ENCODE measurements around the gene DNAH5. TPM values are rescaled to one million over a fixed set of nuclear protein-coding genes. Genes with fewer than 3 reads are reported as not detected.

Gene DNAH5
- total RNA-seq, 2 experiments from 2014 or later = not detected

DNA sequence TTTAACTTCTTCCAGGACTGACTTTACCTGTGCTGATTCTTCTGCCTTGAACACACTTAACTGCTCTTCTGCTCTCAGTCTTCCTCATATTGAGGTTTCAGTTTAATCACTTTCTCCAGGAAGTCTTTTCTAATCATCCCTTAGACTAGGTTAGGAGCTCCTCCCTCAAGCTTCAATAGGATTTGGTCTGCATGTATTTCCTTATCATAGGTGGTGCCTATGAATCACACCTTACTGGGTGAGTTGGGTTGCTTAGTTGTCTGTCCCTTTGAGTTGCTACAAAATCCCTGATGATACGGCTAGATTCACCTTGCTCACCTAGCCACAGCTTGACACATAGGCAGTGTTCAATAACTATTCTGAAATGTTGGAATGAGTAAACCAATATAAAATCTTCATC lies 164.4 kb downstream of the DNAH5 start:
- ATAC-seq (ENCODE audit: low read depth) = no peak
- H3K4me1 Mint-ChIP-seq = no peaks in the 10 kb centered on the region

GRCh38 chr5:13773649-13774048 lies 170.8 kb downstream of the DNAH5 start:
- ATAC-seq (ENCODE audit: low read depth) = no peak
- no peaks in the 10 kb centered on the region for H3K36me3 Mint-ChIP-seq
- no peak overlapping the region for H3K27ac Mint-ChIP-seq
- H3K9me3 Mint-ChIP-seq = no peaks in the 10 kb centered on the region
- H3K4me1 Mint-ChIP-seq = no peaks in the 10 kb centered on the region
- H3K27me3 Mint-ChIP-seq = no peaks in the 10 kb centered on the region
- H3K4me3 Mint-ChIP-seq = no peak overlapping the region
- DNase-seq = no peak
- POLR2A ChIA-PET = no interaction called here

More for the DNA sequence above, 164.4 kb downstream of the DNAH5 start:
- Mint-ChIP-seq H3K36me3 (no peaks in the 10 kb centered on the region), H3K27me3 (no peaks in the 10 kb centered on the region), H3K9me3 (peaks cover 1% of the 10 kb centered on the region), H3K27ac (no peak overlapping the region), H3K4me3 (no peak overlapping the region)
- POLR2A ChIA-PET = no interaction called here
- no peak for DNase-seq

- DNase-seq = no peak
- no peak overlapping the region for H3K27ac Mint-ChIP-seq
- H3K9me3 Mint-ChIP-seq = no peaks in the 10 kb centered on the region
- no peak for ATAC-seq (ENCODE audit: low read depth)
- no peaks in the 10 kb centered on the region for H3K4me1 Mint-ChIP-seq
- no peaks in the 10 kb centered on the region for H3K27me3 Mint-ChIP-seq
- H3K4me3 Mint-ChIP-seq = no peak overlapping the region
- no peaks in the 10 kb centered on the region for H3K36me3 Mint-ChIP-seq
- POLR2A ChIA-PET = no interaction called here
These were observed 173.4 kb downstream of the DNAH5 start for GRCh38 chr5:13771011-13771571.

DNA sequence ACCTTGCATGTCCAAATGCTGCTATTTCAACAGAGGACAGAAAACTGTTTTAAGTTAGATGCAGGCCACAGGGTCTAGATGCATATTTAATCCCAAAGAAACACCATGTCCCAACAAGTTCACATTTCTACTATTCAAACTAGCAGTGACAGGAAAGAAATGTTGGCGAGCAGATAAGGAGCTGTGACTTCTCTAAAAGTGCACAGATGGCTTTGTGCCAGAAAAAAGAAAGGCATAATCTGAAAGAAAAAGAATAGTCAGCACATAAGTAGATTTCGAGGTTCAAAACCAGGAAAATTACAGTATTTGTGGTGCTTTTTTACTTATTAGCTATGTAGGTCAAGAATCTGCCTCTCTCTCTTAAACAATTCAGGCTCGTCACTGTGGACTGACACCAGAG lies 178.3 kb downstream of the DNAH5 start:
- H3K27ac Mint-ChIP-seq = no peak overlapping the region
- no peak for DNase-seq
- ATAC-seq (ENCODE audit: low read depth) = no peak
- H3K4me1 Mint-ChIP-seq = no peaks in the 10 kb centered on the region
- H3K36me3 Mint-ChIP-seq = no peaks in the 10 kb centered on the region
- H3K9me3 Mint-ChIP-seq = no peaks in the 10 kb centered on the region
- no peak overlapping the region for H3K4me3 Mint-ChIP-seq
- POLR2A ChIA-PET = no interaction called here
- H3K27me3 Mint-ChIP-seq = no peaks in the 10 kb centered on the region

DNA sequence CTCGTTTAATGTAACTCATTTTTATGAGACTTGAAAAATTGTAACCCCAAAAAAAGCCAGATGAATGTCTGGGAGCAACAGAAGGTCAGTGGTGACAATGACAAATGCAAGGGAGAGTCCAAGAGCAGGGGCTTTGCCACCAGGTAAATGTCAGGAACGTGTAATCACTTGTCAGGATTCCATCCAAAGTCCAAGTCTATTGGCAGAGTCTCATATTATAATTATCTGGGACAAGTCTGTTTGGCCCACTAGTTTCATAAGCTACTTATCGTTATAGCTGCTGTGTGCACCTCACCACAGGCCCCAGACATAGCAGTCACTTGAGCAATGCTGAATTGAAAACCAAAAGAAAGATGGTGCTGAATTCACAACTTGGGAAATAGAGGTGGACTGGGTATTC lies 180.8 kb downstream of the DNAH5 start:
- DNase-seq (no peak), ATAC-seq (ENCODE audit: low read depth) (no peak)
- H3K27me3 Mint-ChIP-seq = no peaks in the 10 kb centered on the region
- H3K4me1 Mint-ChIP-seq = no peaks in the 10 kb centered on the region
- no peak overlapping the region for H3K4me3 Mint-ChIP-seq
- no peak overlapping the region for H3K27ac Mint-ChIP-seq
- POLR2A ChIA-PET = no interaction called here
- H3K36me3 Mint-ChIP-seq = no peaks in the 10 kb centered on the region
- H3K9me3 Mint-ChIP-seq = no peaks in the 10 kb centered on the region

DNA sequence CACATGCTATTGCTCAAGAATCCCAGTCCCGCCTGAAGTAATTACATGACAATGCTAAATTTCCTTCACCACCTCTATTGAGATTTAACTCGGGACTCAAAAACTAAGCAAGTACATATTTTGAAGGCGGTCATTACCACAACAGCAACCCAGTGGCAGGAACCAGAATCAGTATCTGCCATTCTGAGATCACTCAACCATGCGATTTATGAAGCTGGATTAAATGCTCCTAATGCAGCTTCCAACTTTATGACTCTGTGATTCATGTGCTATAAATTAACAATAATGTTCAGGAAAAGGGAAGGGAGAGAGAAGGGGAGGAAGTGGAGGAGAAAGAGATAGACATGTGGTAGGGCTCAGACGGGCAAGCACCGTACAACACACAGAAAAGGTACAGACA lies 194.7 kb downstream of the DNAH5 start:
- H3K4me3 Mint-ChIP-seq = no peak overlapping the region
- H3K27me3 Mint-ChIP-seq = no peaks in the 10 kb centered on the region
- POLR2A ChIA-PET = no interaction called here
- H3K9me3 Mint-ChIP-seq = peaks cover 1% of the 10 kb centered on the region
- no peaks in the 10 kb centered on the region for H3K4me1 Mint-ChIP-seq
- no peak for DNase-seq
- H3K27ac Mint-ChIP-seq = no peak overlapping the region
- H3K36me3 Mint-ChIP-seq = no peaks in the 10 kb centered on the region
- ATAC-seq (ENCODE audit: low read depth) = no peak

- Mint-ChIP-seq H3K4me3 (no peak overlapping the region), H3K4me1 (no peaks in the 10 kb centered on the region), H3K36me3 (no peaks in the 10 kb centered on the region), H3K9me3 (peaks cover 1% of the 10 kb centered on the region), H3K27ac (no peak overlapping the region), H3K27me3 (no peaks in the 10 kb centered on the region)
- DNase-seq = no peak
- POLR2A ChIA-PET = no interaction called here
- ATAC-seq (ENCODE audit: low read depth) = no peak
These were observed 198.5 kb downstream of the DNAH5 start for GRCh38 chr5:13746026-13746425.

GRCh38 chr5:13745508-13745907 lies 199.0 kb downstream of the DNAH5 start:
- no peaks in the 10 kb centered on the region for H3K36me3 Mint-ChIP-seq
- H3K27me3 Mint-ChIP-seq = no peaks in the 10 kb centered on the region
- POLR2A ChIA-PET = no interaction called here
- H3K27ac Mint-ChIP-seq = no peak overlapping the region
- ATAC-seq (ENCODE audit: low read depth) = no peak
- DNase-seq = no peak
- peaks cover 1% of the 10 kb centered on the region for H3K9me3 Mint-ChIP-seq
- no peak overlapping the region for H3K4me3 Mint-ChIP-seq
- H3K4me1 Mint-ChIP-seq = no peaks in the 10 kb centered on the region

- ATAC-seq (ENCODE audit: low read depth) (no peak), DNase-seq (no peak)
- no peaks in the 10 kb centered on the region for H3K4me1 Mint-ChIP-seq
- H3K4me3 Mint-ChIP-seq = no peak overlapping the region
- no peak overlapping the region for H3K27ac Mint-ChIP-seq
- POLR2A ChIA-PET = no interaction called here
- H3K36me3 Mint-ChIP-seq = no peaks in the 10 kb centered on the region
- peaks cover 6% of the 10 kb centered on the region for H3K9me3 Mint-ChIP-seq
- H3K27me3 Mint-ChIP-seq = no peaks in the 10 kb centered on the region
These were observed 204.0 kb downstream of the DNAH5 start for GRCh38 chr5:13740471-13740870.

GRCh38 chr5:13739479-13739878 lies 205.0 kb downstream of the DNAH5 start:
- POLR2A ChIA-PET = no interaction called here
- DNase-seq (no peak), ATAC-seq (ENCODE audit: low read depth) (no peak)
- Mint-ChIP-seq H3K27ac (no peak overlapping the region), H3K36me3 (no peaks in the 10 kb centered on the region), H3K4me3 (no peak overlapping the region), H3K9me3 (peaks cover 7% of the 10 kb centered on the region), H3K4me1 (no peaks in the 10 kb centered on the region), H3K27me3 (no peaks in the 10 kb centered on the region)

DNA sequence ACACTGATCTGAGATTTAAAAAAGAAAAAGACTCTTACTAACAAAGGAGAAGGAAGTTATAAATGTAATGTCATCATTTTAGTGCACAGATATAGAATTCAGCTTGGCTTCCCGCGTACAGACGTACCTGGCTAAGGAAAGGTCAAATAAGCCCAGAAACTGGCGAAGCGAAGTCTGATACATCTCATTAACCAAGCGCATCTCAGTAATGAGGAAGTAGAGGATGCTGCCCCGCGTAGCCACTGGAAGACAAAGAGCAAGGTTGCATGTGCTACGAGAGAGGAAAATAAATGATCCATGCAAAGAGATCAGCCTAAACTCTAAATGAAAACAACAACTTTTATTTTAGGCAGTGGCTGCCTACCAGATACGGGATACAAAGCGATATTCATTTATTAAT lies 208.8 kb downstream of the DNAH5 start:
- ATAC-seq (ENCODE audit: low read depth) = no peak
- no peaks in the 10 kb centered on the region for H3K27me3 Mint-ChIP-seq
- H3K4me1 Mint-ChIP-seq = no peaks in the 10 kb centered on the region
- POLR2A ChIA-PET = no interaction called here
- H3K27ac Mint-ChIP-seq = no peak overlapping the region
- peaks cover 8% of the 10 kb centered on the region for H3K9me3 Mint-ChIP-seq
- no peaks in the 10 kb centered on the region for H3K36me3 Mint-ChIP-seq
- no peak overlapping the region for H3K4me3 Mint-ChIP-seq
- DNase-seq = no peak

GRCh38 chr5:13731121-13731628 lies 213.3 kb downstream of the DNAH5 start:
- H3K4me1 Mint-ChIP-seq = no peaks in the 10 kb centered on the region
- no peak overlapping the region for H3K27ac Mint-ChIP-seq
- H3K4me3 Mint-ChIP-seq = no peak overlapping the region
- POLR2A ChIA-PET = no interaction called here
- ATAC-seq (ENCODE audit: low read depth) = no peak
- H3K36me3 Mint-ChIP-seq = no peaks in the 10 kb centered on the region
- no peak for DNase-seq
- H3K9me3 Mint-ChIP-seq = peaks cover 7% of the 10 kb centered on the region
- H3K27me3 Mint-ChIP-seq = no peaks in the 10 kb centered on the region

GRCh38 chr5:13708906-13709305 lies 235.6 kb downstream of the DNAH5 start:
- no peak overlapping the region for H3K27ac Mint-ChIP-seq
- DNase-seq (no peak), ATAC-seq (ENCODE audit: low read depth) (no peak)
- POLR2A ChIA-PET = no interaction called here
- H3K4me1 Mint-ChIP-seq = no peaks in the 10 kb centered on the region
- H3K27me3 Mint-ChIP-seq = no peaks in the 10 kb centered on the region
- H3K36me3 Mint-ChIP-seq = no peaks in the 10 kb centered on the region
- H3K4me3 Mint-ChIP-seq = no peak overlapping the region
- peaks cover 5% of the 10 kb centered on the region for H3K9me3 Mint-ChIP-seq

DNA sequence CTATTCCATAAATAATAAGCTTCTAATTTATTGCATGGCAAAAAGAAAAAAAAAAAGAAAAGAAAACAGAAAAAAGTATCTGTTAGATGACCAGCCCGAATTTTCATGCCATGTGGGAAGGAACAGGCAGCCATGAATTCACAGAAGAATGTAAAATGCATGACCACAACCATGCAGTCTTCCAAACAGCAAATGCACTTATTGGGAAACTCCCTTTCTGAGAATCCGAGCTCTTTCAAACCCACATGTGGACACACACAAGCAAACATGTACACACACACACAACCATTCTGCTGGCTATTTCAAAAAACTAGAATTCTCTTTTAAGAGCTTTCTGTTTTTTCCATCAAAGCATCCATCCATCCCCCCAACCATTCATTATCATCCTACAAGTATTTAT lies 236.1 kb downstream of the DNAH5 start:
- ATAC-seq (ENCODE audit: low read depth) = no peak
- no peak overlapping the region for H3K27ac Mint-ChIP-seq
- peaks cover 5% of the 10 kb centered on the region for H3K9me3 Mint-ChIP-seq
- POLR2A ChIA-PET = no interaction called here
- no peaks in the 10 kb centered on the region for H3K36me3 Mint-ChIP-seq
- no peak overlapping the region for H3K4me3 Mint-ChIP-seq
- H3K27me3 Mint-ChIP-seq = no peaks in the 10 kb centered on the region
- no peaks in the 10 kb centered on the region for H3K4me1 Mint-ChIP-seq
- no peak for DNase-seq

- H3K9me3 Mint-ChIP-seq = peaks cover 2% of the 10 kb centered on the region
- H3K4me1 Mint-ChIP-seq = no peaks in the 10 kb centered on the region
- no peaks in the 10 kb centered on the region for H3K36me3 Mint-ChIP-seq
- H3K27me3 Mint-ChIP-seq = no peaks in the 10 kb centered on the region
- no peak overlapping the region for H3K4me3 Mint-ChIP-seq
- POLR2A ChIA-PET = no interaction called here
- H3K27ac Mint-ChIP-seq = no peak overlapping the region
- DNase-seq (no peak), ATAC-seq (ENCODE audit: low read depth) (no peak)
These were observed 240.1 kb downstream of the DNAH5 start for GRCh38 chr5:13704396-13704795.

Data from activated naive CD8-positive, alpha-beta T cell treated with anti-CD3 and anti-CD28 coated beads, Interleukin-2, amount 10 ng/mL, durations not matched to agents 7 days and 5 days (primary cell).